Stimulated activated CD4-positive, alpha-beta T cell treated with anti-CD3 and anti-CD28 coated beads, Interleukin-4, amount 100 ng/mL, for 48 hours (primary cell): ENCODE measurements around the gene PRTG.
"Not testable (repeated sequence)": the region's sequence is repeated elsewhere in the genome, so short reads cannot be mapped to it uniquely, and the experiment has no call there.

Experiments
- DNase-seq, 2 donors: peaks; one replicate each; pipeline ENCODE4 v3.0.0-alpha.2; 2020; ENCODE audit warnings: low read depth in 2 of 2

Gene PRTG

DNA sequence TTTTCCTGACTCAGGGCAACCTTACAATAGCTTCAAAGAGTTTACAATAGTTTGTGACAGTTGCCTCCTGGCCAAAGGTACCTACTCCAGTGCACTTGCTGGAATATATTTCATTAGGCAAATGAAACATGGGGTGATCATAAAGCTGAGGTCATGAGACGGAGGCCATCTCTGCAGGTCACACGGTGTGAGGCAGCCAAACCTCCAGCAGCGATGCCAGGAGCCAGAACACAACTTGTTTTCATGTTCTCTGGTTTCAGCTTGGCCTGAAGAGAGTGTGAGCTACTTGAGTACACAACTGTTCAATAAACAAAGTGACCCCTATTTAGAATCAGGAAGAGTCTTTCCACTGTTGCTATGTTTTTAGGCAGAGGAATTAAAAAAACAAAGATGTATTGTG is 112.1 kb downstream of the PRTG start:
- no peak for DNase-seq

DNA sequence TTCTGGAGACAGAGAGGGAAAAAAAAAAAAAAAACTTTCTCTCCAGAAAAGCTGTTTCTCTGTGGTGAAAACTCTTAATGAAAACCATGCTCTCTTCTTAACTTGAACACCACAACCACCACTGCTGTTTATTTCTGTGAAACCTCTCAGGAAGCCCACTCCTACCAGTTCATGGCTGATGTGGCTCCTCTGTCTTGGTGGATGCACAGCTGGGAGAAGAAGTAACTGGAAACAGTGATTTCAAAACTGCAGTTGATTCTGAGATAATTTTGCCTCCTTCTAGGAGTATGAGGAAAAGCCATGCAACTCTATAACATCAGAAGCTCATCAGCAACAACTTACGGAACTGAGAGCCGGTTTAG is 114.6 kb downstream of the PRTG start:
- no peak for DNase-seq

DNA sequence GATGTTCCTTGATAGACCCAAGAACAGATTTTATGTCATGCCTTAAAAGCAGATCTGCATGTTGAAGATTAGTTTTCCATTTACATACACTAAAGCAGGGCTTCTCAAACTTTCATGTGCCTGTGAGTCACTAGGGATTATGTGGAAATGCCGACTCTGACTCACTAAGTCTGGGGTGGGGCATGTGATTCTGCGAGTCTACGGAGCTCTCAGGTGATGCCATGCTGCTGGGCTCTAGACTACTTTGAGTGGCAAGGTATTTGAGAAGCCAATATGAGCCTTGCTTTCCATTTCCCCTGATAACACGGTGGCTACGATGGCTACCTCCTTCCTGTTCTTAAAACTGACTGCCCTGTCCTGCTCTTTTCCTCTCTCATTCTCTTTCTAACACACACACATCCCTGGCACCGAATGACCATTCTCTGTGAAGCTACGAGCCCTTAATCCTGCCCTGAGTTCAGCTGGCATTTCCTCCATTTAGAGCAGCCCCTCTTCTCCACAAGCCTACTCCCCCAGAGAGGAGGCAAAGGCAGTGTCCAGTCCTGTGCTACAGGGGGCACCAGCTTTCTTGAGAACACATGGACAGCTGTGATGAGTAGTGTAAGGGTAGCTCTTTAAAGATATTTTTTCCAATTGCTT is 115.1 kb downstream of the PRTG start:
- DNase-seq = no peak

- no peak for DNase-seq
These were observed 123.2 kb downstream of the PRTG start for GRCh38 chr15:55619783-55620182.

DNA sequence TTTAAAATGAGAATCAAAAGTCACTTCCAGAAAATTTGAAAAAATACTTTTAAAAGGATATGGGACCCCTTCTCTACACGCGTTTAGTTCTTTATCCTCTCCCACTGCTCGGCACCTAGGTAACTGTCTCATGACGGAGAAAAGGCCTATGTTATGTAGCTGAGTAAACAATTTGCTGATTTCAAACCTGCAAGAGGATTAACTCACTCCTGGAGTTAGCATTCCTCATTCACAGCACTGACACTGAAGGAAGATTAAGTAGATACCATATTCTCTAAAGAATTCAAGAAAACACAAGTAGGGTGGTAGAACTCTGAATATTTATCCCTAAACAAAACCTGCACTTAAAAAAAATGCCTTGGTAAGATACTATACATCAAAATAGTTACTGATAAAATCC is 124.6 kb downstream of the PRTG start:
- DNase-seq = no peak

DNA sequence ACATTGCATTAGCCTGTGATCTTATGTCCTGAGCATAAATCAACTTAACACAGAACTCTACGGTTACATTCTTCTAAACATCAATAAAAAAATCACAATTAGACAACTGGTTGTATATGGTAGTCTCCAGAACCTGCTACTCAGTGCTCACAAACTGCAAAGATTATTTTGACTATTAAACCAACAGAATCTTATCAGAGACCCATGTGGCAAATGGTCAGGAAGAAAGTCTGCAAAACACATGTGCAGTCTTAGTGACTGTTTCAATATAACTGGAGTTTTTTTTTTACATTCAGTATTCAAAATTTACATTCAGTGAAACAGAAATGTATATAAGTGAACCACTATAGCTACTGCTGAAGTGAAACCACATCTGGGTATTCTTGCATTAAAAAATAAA is 127.5 kb downstream of the PRTG start:
- DNase-seq = no peak

DNA sequence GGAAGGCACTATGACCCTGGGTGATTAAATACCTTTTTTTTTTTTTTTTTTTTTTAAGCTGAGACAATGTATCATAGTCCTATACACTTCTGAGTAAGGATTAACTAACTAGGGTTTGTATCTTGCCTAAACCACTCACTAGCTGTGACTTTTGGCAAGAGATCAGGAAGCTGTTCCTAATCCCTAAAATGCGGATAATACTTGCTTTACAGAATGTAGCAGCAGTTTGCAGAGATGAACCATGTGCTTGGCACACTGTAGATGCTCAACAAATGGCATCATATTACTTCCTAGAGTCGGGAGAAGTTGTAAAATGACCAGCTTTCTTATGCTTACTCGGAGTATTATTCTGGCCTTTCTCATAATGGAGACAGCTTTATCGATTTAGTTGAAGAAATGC is 129.2 kb downstream of the PRTG start:
- no peak for DNase-seq

DNA sequence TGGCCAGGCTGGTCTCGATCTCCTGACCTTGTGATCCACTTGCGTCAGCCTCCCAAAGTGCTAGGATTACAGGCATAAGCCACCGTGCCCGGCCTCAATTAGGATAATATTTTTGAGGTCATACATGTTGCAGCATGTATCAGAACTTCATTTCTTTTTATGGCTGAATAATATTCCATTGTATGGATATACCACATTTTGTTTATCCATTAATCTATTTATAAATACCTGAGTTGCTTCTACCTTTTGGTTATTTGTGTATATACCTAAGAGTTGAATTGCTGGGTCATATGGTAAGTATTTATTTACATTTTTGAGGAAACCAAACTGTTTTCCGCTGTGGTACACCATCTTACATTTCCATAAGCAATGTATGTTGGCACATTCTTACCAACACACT is 136.7 kb downstream of the PRTG start:
- no peak for DNase-seq

GRCh38 chr15:55601374-55601773 is 141.6 kb downstream of the PRTG start:
- DNase-seq = no peak

GRCh38 chr15:55599439-55599838 is 143.5 kb downstream of the PRTG start:
- DNase-seq = no peak

- DNase-seq = not testable (repeated sequence)
These were observed 149.9 kb downstream of the PRTG start for GRCh38 chr15:55593019-55593418.

GRCh38 chr15:55590788-55591187 is 152.2 kb downstream of the PRTG start:
- DNase-seq = no peak

GRCh38 chr15:55589287-55589686 is 153.7 kb downstream of the PRTG start:
- DNase-seq = no peak

DNA sequence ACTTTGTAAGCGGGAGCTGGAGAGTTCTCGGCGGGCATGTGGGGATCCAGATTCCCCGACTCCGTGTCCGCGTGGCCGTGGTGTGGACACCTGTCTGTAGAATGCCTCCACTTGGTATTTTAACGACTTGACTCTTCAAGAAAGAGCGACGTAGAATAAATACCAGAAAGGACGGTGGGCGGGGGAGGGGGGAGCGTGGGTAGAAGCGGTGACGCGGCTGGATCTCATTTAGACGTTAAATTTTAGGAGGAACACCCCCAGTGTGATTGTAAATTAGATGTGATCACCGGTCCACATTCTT is 154.2 kb downstream of the PRTG start:
- DNase-seq = no peak

GRCh38 chr15:55588070-55588814 is 154.7 kb downstream of the PRTG start, which contains the start of gene PYGO1:
TSS of gene PYGO1 (minus strand) at chr15:55588345. CDS start at chr15:55587883, 462 bp downstream.
- peak; percentile 18 to 28 for DNase-seq

DNA sequence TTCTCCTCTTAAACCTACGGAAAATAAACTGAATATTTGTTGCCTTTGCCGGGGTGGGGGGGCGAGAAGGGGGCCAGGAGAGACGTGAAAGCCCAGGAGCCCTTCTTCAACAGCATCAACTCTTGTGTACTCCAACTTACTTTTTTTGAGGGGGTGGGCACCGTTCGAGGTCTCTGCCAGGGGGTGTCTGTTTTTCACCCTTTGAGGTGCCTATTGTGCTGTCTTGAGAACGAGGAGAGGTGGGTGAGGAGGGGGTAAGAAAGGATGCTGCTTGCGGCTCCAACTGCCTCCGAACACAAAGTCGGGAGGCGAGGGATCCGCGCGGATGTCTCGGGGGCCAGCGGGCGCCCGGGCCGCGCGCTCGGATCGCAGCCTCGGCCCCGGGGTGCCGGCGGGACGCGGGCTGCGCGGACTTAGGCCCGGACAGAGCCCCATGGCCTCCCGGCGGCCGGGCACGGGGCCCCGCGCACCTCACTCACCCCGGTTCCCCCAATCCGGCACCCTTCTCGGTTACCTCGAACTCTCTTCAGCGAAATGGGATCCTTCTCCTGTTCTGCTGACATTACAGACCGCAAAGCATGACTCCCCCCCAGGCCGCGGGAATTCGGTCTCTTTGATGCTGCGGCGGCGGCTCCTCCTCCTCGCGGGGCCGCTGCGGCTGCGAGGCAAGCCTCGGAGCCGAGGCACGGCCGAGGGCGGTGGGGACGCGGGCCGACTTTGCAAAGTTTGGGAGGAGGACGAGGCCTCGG is 155.5 kb downstream of the PRTG start:
- no peak for DNase-seq

DNA sequence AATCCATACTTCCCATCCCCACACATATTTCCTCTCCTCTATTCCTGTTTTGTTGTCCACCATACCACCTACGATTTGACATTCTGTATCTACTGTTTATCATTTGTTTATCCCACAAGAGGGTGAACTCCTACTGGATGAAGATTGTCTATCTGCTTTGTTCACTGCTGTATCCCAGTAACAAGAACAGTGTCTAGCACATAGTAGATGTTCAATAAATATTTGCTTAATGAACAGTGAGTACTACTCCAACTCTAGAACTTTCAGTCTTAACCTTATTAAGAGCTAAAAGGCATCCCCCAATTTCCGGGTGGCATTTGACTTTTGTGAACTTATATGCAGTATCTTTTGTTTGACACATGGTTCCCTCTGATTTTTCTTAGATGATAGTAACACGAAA is 156.1 kb downstream of the PRTG start:
- DNase-seq = no peak

- DNase-seq = no peak
These were observed 166.0 kb downstream of the PRTG start for GRCh38 chr15:55576943-55577342.

DNA sequence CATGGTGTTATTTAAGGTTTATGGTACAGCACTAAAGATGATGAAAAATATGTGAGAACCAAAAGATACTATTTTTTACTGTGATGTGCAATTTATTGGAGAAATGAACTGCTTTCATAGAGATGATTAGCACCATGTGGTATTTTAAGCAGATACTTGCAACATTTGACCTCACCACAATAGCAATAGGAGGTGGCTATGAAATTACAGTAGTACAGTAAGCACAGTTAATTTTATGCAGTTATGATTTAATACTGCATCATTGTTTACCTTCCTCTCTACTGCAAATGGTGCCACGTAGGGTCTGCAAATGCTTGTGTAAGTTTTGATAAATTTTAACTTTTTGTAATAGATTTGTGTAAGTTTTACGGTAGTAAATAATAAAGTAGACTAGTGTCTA is 168.9 kb downstream of the PRTG start:
- DNase-seq = no peak

GRCh38 chr15:55573224-55573623 is 169.7 kb downstream of the PRTG start:
- no peak for DNase-seq

DNA sequence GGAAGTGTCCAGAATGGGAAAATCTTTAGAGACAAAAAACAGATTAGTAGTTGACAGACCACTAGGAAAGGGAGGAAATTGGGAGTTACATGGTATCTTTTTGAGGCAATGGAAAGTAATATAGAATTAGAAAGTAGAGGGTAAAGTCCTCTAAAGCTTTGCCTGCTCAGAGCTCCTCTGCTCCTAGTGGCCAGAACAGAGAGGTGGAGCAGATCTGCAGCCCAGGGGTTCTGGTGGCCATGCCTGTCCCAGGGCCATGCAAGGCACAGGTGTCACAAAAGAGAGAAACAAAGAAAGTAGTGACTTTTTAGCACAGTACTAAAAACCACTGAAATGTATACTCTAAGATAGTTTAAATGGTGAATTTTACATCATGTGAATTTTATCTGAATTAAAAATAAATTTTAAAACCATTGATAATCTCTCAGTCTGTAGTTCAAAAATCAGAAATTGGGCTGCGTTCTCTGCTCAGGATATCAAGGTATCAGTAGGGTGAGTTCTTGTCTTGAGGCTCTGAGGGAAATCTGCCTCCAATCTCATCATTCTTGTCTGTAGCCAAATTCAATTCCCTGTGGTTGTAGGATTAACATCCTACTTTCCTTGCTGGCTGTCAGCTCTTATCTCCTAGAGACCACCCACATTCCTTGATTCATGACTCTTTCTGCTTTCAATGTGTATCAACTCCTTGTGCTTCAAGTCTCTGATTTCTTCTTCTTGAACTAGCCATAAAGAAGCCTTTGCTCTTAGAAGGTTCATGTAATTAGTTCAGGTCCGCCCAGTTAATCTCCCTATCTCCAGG is 178.4 kb downstream of the PRTG start:
- no peak for DNase-seq

DNA sequence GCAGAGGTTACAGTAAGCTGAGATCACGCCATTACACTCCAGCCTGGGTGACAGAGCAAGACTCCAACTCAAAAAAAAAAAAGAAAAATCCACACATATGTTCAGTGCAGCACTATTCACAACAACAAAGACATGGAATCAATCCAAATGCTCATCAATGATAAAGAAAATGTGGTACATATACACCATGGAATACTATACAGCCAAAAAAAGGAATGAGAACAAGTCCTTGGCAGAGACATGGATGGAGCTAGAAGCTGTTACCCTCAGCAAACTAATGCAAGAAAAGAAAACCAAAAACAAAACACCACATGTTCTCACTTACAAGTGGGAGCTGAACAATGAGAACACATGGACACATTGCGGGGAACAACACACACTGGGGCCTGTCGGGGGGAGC is 180.4 kb downstream of the PRTG start:
- no peak for DNase-seq
